Adrenal gland (tissue), 12 donors: Measurements from ENCODE around the gene PTPRO. TPM values are rescaled to one million over a fixed set of nuclear protein-coding genes. Genes with fewer than 3 reads are reported as not detected.

ENCODE experiments used
- DNase-seq, 7 donors: peaks; one replicate each; pipeline ENCODE4 v3.0.0-alpha.2; 2019 to 2020
- H3K27ac ChIP-seq, 5 donors: fragments of 200-600 bp; sonication (generic) in 4 of 5; 1 replicate in 3 of 5; 2 replicates in 2 of 5; pipeline versions ENCODE4 v1.5.1 to v1.8.0; 2016 to 2020; ENCODE audit warnings: mild to moderate bottlenecking in 1 of 5
- H3K27me3 ChIP-seq: fragments of 200-600 bp; 2 replicates; pipeline ENCODE4 v1.8.0; 2021
- H3K36me3 ChIP-seq, 2 donors: fragments of 200-600 bp; replicated peaks in 1 of 2; 1 replicate in 1 of 2; 2 replicates in 1 of 2; pipeline versions ENCODE4 v1.5.1 to v1.8.0; 2018 to 2022
- H3K4me1 ChIP-seq, 2 donors: fragments of 200-600 bp; replicated peaks in 1 of 2; 1 replicate in 1 of 2; 2 replicates in 1 of 2; pipeline versions ENCODE4 v1.5.1 to v1.8.0; 2018 to 2021
- H3K4me3 ChIP-seq, 4 donors: fragments of 200-600 bp; sonication (generic) in 3 of 4; one replicate each; pipeline ENCODE4 v1.5.1; 2016 to 2018
- H3K9me3 ChIP-seq, 3 donors: fragments of 200-600 bp; sonication (generic) in 1 of 3; replicated peaks in 1 of 3; 1 replicate in 2 of 3; 2 replicates in 1 of 3; pipeline versions ENCODE4 v1.5.1 to v1.8.0; 2016 to 2021
- POLR2A ChIP-seq, 2 donors: fragments of 450-650 bp; IDR thresholded peaks; one replicate each; pipeline ENCODE4 v1.6.1; 2017; ENCODE audit warnings: antibody characterized with exemption in 2 of 2, mild to moderate bottlenecking in 2 of 2, moderate library complexity in 1 of 2
- WGBS, 4 donors: extraction: QIAGEN DNeasy Blood & Tissue Kit in 2 of 4; methylation state at CpG; one replicate each; pipeline versions ENCODE4 v1.1.5 to v1.1.7; 2013 to 2017; 5-methylcytosine and 5-hydroxymethylcytosine counted together
- intact Hi-C, 2 donors: fragments of 100-400 bp; cut with DNase I; formaldehyde crosslinking; loops; one replicate each; pipeline versions ENCODE4 v1.14.1 to v1.15.0; 2022 to 2023
- polyA plus RNA-seq, 3 donors: library from polyadenylated mRNA; stranded (reverse); fragments of 200-250 nt in 2 of 3; fragments of 350-450 nt in 1 of 3; fragmentation: Illumina TruSeq in 1 of 3; extraction: RNeasy Lipid Tissue Mini Kit (QIAGEN cat#74804) in 1 of 3; gene quantifications; one replicate each; pipeline ENCODE4 v1.2.3, GENCODE V29; 2013 to 2014
- total RNA-seq, 9 donors: library from RNA; depleted of rRNA in 4 of 9; stranded (reverse); fragments of >200 nt in 4 of 9; fragments of 120-200 nt in 1 of 9; fragmentation: NEBNext Ultra II Directional in 1 of 9; extraction: Animal tissue kit (Norgen Biotek cat#: 25700) in 1 of 9; gene quantifications; one replicate each; pipeline versions ENCODE4 v1.1.0 to v1.2.4, GENCODE V29; 2013 to 2023
- TF ChIP-seq, protein P1 (sequence below), 6 experiments: fragments of 450-650 bp in 4 of 6; fragments of 200-600 bp in 2 of 6; sonication (generic) in 1 of 6; IDR thresholded peaks; 1 replicate in 5 of 6; 2 replicates in 1 of 6; pipeline versions ENCODE4 v1.5.1 to v1.8.0; 2016 to 2021; ENCODE audit warnings: antibody characterized with exemption in 6 of 6, mild to moderate bottlenecking in 2 of 6, moderate library complexity in 1 of 6
- donor health status: healthy with polysubstance abuse.
- donor health status: Bipolar disorder and iron deficiency.
- donor health status: DM: yes; HTN: yes; CAD: no.
- donor health status: DM: no; HTN: no; CAD: no.
- donor health status: DM: no; HTN: no; CAD: no.
- donor health status: DM: yes; HTN: yes; CAD: no.

Gene PTPRO
- total and polyA plus RNA-seq, 12 donors: 0.36 to 11.5 (median 2.6) TPM

DNA sequence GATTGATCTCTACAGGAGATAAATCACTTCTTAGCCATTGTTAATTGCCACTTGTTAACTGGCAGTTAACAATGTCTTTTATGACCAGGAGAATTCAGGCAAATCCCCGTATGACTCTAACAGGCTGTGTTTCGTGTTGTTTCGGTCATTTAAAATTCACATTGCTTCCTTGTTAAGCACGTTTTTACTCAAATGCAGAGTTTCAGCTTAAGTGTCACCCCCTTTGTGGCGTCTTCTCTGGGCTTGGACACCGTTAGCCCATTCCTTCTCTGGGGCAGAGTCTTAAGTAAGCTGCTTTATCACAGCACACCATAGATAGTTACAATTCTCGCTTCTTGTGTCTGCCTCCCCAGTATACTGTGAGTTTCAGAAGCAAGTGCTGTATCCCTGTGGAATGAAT, 261.5 kb downstream of the PTPRO start:
- Histone ChIP-seq H3K4me3 (no peak overlapping the region), H3K36me3 (no peaks in the 10 kb centered on the region), H3K27ac (no peak overlapping the region), H3K4me1 (no peaks in the 10 kb centered on the region), H3K9me3 (no peaks in the 10 kb centered on the region), H3K27me3 (no peaks in the 10 kb centered on the region)
- intact Hi-C loops: no loop called here
- TF ChIP-seq POLR2A (IDR thresholded peaks at IDR 0.05): no peak
- TF ChIP-seq, protein P1, sequence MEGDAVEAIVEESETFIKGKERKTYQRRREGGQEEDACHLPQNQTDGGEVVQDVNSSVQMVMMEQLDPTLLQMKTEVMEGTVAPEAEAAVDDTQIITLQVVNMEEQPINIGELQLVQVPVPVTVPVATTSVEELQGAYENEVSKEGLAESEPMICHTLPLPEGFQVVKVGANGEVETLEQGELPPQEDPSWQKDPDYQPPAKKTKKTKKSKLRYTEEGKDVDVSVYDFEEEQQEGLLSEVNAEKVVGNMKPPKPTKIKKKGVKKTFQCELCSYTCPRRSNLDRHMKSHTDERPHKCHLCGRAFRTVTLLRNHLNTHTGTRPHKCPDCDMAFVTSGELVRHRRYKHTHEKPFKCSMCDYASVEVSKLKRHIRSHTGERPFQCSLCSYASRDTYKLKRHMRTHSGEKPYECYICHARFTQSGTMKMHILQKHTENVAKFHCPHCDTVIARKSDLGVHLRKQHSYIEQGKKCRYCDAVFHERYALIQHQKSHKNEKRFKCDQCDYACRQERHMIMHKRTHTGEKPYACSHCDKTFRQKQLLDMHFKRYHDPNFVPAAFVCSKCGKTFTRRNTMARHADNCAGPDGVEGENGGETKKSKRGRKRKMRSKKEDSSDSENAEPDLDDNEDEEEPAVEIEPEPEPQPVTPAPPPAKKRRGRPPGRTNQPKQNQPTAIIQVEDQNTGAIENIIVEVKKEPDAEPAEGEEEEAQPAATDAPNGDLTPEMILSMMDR (IDR thresholded peaks at IDR 0.05): no peak
- no peak for DNase-seq
- WGBS, 4 donors: 69 to 74% (median 71%) methylated on average over 7 of the region's 7 CpGs

DNA sequence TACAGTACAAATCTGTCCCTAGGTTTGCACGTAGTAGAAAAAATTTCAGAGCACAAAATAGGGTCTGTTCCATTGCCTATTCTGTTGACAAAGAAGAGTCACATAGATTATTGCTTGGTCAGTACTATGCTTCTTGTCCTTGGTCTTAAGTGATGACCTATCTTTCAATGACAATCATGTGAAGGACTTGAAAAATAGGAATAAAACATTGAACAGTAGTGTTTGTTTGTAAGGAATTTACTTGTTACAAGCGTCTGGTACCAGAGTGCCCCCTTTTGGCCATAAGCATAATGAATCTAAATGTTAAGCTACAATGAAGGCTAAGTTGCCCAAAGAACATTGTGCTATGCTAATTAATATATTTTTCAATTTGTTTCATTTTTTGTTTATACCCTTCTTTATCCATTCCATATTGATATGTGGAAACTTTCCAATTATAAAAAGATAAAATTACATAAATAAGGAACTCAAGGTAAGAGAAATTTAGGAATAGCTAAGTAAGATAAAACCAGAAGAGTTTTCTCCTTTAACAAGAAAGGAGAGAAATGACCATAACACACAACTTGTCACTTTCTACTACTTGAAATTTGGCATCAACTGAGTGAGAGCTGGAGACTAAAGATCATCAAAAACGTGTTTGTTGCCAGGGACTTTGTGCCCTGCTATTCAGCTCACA, 262.2 kb downstream of the PTPRO start:
- no peak overlapping the region for H3K27ac ChIP-seq
- 27 to 40% (median 29%) methylated on average over 3 of the region's 3 CpGs for WGBS, 4 donors
- no peaks in the 10 kb centered on the region for H3K27me3 ChIP-seq
- H3K9me3 ChIP-seq: no peaks in the 10 kb centered on the region
- H3K4me1 ChIP-seq: no peaks in the 10 kb centered on the region
- intact Hi-C loops: loop anchor here in 1 of 2 donors (5.0 kb wide), 1 partner anchor 273 kb away; no protein-coding TSS in a partner anchor
- no peak overlapping the region for H3K4me3 ChIP-seq
- no peaks in the 10 kb centered on the region for H3K36me3 ChIP-seq
- TF ChIP-seq POLR2A (IDR thresholded peaks at IDR 0.05): no peak
- TF ChIP-seq, protein P1 (IDR thresholded peaks at IDR 0.05): peak; percentile 29 to 65 (median 57)
- peak in 4 of 7 donors; percentile 21 to 39 (median 28) for DNase-seq

DNA sequence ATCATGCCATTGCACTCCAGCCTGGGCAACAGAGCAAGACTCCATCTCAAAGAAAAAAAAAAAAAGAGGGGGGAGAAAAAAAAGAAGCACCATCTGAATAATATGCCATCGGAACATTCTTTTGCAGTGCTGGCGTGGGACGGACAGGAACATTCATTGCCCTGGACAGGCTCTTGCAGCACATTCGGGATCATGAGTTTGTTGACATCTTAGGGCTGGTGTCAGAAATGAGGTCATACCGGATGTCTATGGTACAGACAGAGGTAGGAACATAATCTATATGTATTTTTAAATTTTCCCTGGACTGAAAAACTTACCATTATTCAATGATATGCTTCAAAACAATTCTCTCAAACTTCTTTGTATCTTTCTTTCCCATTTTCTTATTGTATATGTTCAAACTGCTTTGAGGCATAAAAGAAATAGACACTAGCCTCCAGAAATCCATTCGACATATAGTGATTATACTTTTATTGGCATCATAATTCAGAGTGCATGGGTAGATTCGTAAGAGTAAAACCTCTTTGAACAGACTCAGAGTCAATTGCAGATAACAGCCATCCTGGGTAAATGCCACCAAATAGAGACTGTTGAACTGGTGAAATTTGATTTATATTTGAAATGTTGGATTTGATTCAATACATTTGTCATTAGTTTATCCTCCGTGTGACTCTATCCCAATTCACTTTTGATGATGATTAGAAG, 267.2 kb downstream of the PTPRO start:
- Histone ChIP-seq H3K36me3 (no peaks in the 10 kb centered on the region), H3K4me3 (no peak overlapping the region), H3K4me1 (no peaks in the 10 kb centered on the region), H3K27me3 (no peaks in the 10 kb centered on the region), H3K9me3 (no peaks in the 10 kb centered on the region), H3K27ac (no peak overlapping the region)
- no peak for TF ChIP-seq POLR2A (IDR thresholded peaks at IDR 0.05)
- TF ChIP-seq, protein P1 (IDR thresholded peaks at IDR 0.05): no peak
- no peak for DNase-seq
- intact Hi-C loops: loop anchor here (5.0 kb wide), 2 partner anchors 263 to 268 kb away; no protein-coding TSS in a partner anchor
- WGBS, 4 donors: 58 to 70% (median 65%) methylated on average over 8 of the region's 8 CpGs

DNA sequence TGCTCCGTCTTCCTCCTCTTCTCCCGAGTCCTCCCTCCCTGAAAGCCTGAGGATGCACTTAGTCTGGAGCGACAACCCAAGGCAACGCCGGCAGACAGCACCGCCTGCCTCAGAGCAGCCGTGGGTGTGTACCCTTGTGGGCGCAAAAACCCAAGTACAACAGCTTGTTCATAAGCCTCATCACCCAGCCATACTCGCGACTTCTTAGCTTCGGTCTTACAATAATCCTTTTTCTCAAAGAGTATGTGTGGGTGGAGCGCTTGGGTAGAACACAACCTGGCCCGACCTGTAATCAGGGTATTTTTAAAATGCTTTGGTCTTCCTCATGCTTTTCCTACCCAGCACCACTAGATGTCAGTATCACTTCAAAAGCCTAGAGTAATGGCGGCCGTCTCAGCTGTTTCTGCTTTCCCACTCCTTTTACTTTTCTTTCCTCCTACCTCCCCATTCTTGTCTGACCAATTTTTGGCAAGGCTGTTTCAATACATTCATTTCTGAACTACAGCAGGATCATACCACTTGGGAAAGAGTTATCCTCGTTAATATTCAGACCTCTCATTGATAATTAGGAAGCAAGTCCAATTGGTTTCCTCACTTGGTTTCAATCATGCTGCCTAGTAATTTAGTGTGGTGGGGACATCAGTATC, 268.0 kb downstream of the PTPRO start:
- Histone ChIP-seq H3K4me3 (peak overlapping the region in 1 of 4 donors; percentile 51), H3K9me3 (no peaks in the 10 kb centered on the region), H3K27ac (peak overlapping the region in 1 of 5 donors; percentile 7), H3K27me3 (no peaks in the 10 kb centered on the region), H3K4me1 (no peaks in the 10 kb centered on the region), H3K36me3 (no peaks in the 10 kb centered on the region)
- TF ChIP-seq, protein P1 (IDR thresholded peaks at IDR 0.05): peak; percentile 71 to 96 (median 90)
- no peak for TF ChIP-seq POLR2A (IDR thresholded peaks at IDR 0.05)
- intact Hi-C loops: loop anchor here in 1 of 2 donors (5.0 kb wide), 1 partner anchor 262 kb away; no protein-coding TSS in a partner anchor
- peak; percentile 37 to 69 (median 53) for DNase-seq
- 6 to 12% (median 10%) methylated on average over 11 to 16 of the region's 16 CpGs for WGBS, 4 donors
